ENCODE measurements around the gene GRAMD2A.
"Not testable (repeated sequence)": the region's sequence is repeated elsewhere in the genome, so short reads cannot be mapped to it uniquely, and the experiment has no call there.

The GRAMD2A gene

DNA sequence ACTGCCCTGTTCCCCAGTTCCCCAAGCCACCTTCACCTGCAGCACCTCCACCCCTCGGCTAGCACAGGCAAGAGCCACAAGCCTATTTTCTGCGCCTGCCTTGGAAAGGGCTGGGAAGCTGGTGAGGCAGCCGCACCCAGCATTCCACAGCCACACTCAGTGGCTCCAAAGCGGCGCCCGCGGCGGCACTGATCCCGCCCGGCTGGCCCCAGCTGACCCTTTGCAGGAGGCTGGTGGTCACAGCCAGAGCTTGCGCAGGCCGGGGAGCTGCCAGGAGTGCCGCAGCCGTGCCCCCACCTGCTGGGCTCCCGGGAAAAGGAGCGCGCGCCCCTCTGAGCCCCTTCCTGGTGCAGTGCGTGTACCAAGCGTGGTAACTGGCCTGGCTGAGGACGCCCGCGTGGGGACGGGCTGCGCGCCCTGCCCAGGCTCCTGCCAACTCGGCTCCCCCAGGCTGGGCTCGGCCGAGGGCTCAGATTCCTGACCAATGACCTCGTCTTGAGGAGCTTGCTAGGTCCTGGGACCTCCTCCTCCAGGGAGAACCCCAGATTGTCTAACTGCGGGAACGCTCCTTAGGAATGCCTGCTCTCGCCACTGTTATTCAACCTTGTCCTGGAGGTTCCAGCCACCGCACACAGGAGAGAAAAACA lies 13.3 kb downstream of the GRAMD2A start:
- no peak for DNase-seq (ENCODE audit: low read depth in 3 of 3)

DNA sequence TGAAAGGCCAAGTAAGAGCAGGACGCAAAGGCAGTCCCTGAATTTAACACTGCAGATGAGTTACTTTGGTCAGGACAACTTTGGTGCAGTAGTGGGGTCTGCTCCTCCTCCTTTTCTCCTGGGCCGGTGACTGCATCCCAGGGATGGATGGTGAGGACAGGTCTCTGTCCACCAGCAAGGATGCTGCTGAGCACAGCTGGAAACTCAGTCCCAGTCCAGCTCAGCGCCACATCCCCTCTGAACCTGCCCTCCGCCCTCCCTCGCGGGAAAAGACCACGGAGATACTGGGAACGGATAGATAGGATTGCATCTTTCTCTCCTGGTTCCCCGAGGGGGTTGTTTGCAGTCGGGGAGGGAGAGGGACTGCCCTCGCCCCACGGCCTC lies 13.8 kb downstream of the GRAMD2A start:
- DNase-seq (ENCODE audit: low read depth in 3 of 3) = no peak

DNA sequence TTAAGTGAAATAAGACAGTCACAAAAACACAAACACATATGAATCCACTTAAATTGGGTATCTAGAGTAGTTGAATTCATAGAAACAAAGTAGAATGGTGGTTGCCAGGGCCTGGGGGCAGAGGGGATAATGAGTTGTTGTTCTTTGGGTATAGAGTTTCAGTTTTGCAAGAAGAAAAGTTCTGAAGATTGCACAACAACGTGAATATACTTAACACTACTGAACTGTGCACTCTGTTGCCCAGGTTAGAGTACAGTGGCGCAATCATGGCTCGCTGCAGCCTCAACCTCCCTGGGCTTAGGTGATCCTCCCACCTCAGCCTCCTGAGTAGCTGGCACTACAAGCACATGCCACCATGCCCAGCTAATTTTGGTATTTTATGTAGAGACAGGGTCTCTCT lies 14.9 kb downstream of the GRAMD2A start:
- DNase-seq (ENCODE audit: low read depth in 3 of 3) = no peak

DNA sequence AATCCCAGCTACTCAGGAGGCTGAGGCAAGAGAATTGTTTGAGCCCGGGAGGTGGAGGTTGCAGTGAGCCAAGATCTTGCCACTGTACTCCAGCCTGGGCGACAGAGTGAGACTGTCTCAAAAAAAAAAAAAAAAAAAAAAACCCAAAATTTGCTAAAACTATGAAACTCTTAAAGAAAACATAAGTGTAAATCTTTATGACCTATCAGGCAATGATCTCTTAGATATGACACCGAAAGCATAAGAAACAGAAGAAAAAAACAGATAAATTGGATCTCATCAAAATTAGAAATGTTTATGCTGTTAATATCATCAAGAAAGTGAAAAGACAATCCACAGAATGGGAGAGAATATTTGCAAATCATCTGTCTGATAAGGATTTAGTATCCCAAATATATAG lies 15.3 kb downstream of the GRAMD2A start:
- DNase-seq (ENCODE audit: low read depth in 3 of 3) = no peak

GRCh38 chr15:72180761-72181324 lies 16.7 kb downstream of the GRAMD2A start:
- no peak for DNase-seq (ENCODE audit: low read depth in 3 of 3)

DNA sequence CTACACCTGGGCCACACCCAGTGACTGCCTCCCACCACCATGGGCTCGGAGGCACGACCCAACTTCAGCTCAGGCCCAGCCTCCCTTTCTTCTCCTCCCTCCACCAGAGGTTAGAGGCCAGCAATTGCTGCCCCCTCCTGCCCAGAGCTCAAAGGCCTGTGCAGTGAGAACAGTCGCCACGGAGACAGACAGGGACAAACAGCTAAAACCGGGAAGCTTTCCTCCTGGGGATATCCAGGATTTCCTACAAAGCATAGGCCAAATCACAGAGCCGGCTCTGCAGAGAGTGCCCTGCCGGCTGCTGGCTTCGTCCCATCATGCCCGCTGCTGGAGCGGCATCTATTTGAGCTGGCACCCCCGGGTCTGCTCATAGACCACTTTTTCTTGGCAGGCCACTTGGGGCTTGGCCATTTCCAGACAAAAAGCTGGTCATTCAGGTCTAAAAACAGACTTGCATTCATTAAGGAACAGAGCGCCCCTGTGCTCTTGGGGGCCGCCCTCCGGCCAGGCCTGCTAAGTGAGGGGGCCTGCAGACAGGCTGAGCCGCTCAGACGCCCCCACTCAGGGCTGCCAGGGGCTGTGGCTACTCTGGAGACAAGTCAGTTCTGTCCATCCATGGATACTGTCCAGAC lies 17.5 kb downstream of the GRAMD2A start:
- DNase-seq (ENCODE audit: low read depth in 3 of 3) = no peak

DNA sequence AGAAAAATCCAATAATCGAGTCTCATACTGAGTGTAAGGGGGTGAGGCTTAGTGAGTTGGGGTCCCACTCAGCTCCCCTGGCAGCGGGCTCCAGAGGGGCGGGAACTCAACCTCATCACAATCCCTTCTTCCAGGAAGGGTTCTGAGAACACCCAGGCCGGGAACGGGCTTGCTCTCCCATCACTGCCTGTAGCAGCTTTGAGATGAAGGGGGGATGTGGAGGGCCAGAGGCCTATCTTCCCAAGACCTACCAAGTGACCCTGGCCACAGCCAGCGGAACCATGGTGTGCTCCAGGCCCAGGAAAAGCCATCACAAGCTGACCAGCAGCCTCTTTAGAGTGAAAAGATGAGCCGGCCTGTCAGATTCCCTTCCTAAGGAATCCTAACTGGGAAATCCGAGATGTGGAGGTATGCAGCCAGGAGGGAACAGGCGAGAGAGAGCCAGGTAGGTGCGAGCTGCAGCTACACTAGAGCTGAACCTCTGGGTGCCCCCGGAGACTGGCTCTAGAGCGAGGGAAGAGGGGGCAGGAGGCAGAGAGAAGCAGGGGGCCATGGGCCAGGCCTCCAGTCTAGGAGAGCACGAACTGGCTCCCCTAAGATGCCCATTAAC lies 18.5 kb downstream of the GRAMD2A start:
- no peak for DNase-seq (ENCODE audit: low read depth in 3 of 3)

DNA sequence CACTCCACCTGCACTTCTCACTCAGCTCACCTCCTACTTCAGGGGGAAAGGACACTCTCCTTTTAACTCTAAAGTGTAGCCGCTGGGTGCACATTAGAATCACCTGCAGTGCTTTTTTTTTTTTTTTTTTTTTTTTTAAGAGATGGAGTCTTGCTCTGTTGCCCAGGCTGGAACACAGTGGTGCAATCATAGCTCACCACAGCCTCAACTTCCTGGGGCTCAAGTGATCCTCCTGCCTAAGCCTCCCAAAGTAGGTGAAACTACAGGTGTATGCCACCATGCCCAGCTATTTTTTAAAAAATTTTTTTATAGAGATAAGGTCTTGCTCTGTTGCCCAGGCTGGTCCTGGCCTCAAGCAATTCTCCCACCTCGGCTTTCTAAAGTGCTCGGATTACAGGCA lies 20.8 kb downstream of the GRAMD2A start:
- DNase-seq (ENCODE audit: low read depth in 3 of 3) = no peak

GRCh38 chr15:72176159-72176558 lies 21.4 kb downstream of the GRAMD2A start:
- no peak for DNase-seq (ENCODE audit: low read depth in 3 of 3)

DNA sequence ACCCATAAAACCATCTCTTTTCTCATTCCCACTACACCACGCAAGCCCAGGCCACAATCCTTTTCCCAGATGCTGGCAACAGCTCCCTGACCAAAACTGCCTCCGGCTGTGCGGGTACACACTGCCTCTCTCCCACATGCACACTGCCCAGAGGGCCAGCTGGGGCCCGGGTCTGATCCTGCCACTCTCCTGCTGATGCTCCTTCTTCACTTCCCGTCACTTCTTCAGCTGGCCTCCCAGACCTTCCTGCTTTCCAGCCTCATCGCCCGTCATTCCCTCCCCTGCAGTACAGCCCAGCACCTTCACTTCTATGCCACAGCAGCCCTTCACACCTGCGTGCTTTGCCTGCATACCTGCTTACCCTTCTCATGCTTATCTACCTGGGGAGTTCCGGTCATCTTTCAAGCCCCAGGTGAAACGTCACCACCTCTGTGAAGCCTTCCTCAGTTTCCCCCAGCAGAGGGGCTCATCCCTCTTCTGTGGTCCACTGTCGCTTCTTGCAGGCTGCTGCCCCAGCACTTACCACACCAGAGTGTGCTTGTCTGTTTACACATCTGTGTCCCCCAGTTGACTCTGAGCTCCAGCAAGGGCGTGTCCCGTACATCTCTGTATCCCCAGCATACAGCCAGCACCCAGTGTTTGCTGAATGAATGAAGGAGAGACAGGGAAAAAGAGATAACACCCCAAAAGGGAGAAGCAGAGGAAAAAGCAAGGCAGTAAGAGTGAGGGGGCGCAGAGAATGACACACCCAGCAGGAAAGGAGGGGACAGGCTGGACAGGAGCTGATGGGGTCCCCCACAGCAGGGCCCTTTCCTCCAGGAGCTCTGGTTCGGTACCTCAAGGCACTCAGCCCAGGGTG lies 22.2 kb downstream of the GRAMD2A start:
- no peak for DNase-seq (ENCODE audit: low read depth in 3 of 3)

DNA sequence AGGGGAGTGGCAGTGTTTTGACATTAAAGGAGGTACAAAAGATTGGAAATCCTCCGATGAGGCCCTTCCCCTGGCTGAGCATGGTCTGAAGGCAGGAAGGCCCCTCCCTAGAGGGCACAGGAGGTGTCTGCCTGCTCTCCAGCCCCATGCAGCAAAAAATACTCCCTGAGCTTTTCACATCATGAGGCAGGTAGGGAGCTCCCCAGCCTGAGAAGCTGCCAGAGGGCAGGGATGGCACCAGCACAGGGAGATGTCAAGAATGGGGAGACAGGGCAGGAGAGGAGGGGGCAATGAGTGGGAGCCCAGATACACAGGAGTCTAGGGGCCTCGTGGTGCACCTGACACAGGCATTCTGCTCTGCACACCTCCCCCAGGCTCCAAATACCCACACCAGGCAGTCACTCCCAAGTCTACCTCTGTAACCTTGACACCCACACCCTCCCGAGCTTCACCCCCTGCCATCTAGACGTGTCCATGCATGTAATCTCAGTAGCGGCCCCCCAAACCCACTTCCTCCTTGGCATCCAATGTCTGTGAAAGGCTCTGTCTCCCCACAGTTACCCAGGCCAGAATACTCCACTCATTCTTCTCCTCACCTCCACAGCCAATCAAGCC lies 22.9 kb downstream of the GRAMD2A start:
- DNase-seq (ENCODE audit: low read depth in 3 of 3) = no peak

DNA sequence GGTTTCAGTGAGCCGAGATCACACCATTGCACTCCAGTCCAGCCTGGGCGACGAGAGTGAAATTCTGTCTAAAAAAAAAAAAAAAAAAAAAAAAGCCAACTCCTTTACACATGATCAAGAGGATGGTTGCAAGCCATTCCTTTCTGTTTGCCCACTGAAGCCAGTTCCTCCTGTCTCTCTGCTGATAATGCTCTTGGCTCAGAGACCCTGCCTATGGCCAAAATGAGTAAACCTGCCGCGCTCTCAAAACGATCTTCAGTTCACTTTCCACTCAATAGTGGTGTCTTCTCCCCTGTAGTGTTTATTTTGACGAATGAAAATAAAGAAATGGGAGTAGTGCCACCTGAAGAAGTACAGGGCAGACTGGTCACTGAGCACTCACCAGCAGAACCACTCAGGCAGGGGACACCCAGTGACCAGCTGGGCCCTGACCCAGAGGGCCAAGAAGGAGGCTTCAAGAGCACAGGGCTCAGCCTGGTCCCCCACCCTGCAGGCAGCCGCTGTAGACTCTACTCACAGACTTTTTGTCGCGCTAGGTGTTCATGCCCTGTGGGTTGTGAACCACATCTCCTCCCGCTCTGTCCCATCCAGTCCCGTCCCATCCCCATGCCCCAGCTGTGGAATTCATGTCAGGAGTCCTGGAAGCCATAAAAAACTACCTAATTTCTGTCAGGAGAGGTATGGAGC lies 23.6 kb downstream of the GRAMD2A start:
- no peak for DNase-seq (ENCODE audit: low read depth in 3 of 3)

- no peak for DNase-seq (ENCODE audit: low read depth in 3 of 3)
These were observed 24.2 kb downstream of the GRAMD2A start for GRCh38 chr15:72173401-72173800.

DNA sequence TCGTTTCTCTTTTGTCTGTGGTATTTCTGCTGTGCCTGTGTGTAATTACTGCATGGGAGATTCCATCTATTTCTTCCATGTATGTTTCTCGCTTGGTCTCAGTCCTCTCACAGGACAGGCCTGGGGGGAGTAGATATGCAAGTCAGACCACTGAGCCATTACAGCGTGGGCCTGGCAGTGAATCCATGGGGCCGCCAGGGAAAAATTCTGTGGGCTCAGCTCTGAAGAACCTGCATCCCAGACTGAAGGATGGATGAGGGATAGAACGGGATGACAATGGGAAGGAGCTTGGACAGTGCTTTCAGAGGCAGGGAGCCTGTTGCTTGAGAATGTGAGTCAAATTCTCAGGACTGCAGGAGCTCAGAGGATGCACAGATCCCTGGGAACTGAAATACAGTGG lies 24.8 kb downstream of the GRAMD2A start:
- DNase-seq (ENCODE audit: low read depth in 3 of 3) = no peak

- not testable (repeated sequence) for DNase-seq (ENCODE audit: low read depth in 3 of 3)
These were observed 25.6 kb downstream of the GRAMD2A start for GRCh38 chr15:72171978-72172377.

DNA sequence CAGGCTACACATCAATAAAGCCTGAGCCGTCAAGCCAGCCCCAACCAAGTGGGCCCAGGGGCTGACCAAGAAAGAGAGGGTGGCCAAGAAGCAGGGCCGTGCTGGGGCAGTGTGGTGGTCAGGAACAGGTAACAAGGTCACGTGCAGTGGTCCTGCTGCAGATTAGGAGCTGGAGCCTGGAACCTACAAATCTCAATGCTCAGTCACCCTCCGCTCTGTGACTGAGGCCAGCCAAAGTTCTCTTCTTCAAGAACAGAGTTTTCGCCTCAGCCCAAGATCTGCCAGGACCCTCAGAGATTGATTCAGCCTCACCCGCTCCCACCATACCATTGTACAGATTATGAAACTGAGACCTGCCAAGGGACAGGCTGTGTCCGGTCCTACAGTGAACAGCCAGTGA lies 26.9 kb downstream of the GRAMD2A start:
- DNase-seq (ENCODE audit: low read depth in 3 of 3) = no peak

GRCh38 chr15:72169921-72170611 lies 27.5 kb downstream of the GRAMD2A start:
- no peak for DNase-seq (ENCODE audit: low read depth in 3 of 3)

- no peak for DNase-seq (ENCODE audit: low read depth in 3 of 3)
These were observed 28.2 kb downstream of the GRAMD2A start for GRCh38 chr15:72169236-72169920.

GRCh38 chr15:72168808-72169190 lies 28.8 kb downstream of the GRAMD2A start:
- DNase-seq (ENCODE audit: low read depth in 3 of 3) = no peak
